Left cardiac atrium (tissue), 4 donors: ENCODE data around the gene PPP1CA. TPM values are rescaled to one million over a fixed set of nuclear protein-coding genes. Genes with fewer than 3 reads are reported as not detected.

ENCODE experiments used
- ATAC-seq, 2 donors: fragments of 200-7000 bp; cut with Tn5 transposase; one replicate each; pipeline ENCODE4 v1.9.1; 2020; ENCODE audit warnings: mild to moderate bottlenecking in 2 of 2, moderate library complexity in 2 of 2
- DNase-seq: peaks from one replicate; pipeline ENCODE4 v3.0.0-alpha.2; 2020
- intact Hi-C, 2 donors: fragments of 100-400 bp; cut with DNase I; formaldehyde crosslinking; loops; one replicate each; pipeline versions ENCODE4 v1.14.1 to v1.15.1; 2022 to 2023
- total RNA-seq, 2 donors: library from RNA; stranded (reverse); fragmentation: NEBNext Ultra II Directional; extraction: Animal tissue kit (Norgen Biotek cat#: 25700); gene quantifications; one replicate each; pipeline ENCODE4 v1.2.1, GENCODE V29; 2021
- donor health status: DM: no; HTN: yes; CAD: no.
- donor health status: DM: no; HTN: yes; CAD: no; lungs with severe emphysema.
- donor health status: DM: yes; HTN: yes; CAD: no.
- donor health status: Dilated cardiomyopathy.

The PPP1CA gene
- total RNA-seq, 2 donors from 2014 or later = 86.7 to 94.1 TPM

DNA sequence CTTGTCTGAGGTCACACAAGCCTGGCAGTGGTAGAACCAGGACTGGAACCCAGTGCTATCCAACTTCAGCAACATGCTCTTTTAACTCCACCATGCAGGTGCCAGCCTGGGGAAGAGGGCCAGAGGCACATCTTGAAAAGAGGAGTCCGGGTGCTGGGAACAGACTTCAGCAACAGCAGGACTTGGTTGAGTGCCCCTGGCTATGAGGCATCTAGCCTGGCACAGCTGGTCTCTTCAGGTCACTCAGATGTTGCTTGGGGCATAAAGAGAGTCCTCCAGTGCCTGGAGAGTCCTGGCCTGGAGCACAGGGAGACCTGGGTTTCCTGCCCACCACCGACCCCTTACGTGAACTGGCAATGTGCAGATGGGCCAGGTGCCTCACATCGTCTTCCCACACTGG, 23.1 kb downstream of the PPP1CA start:
- ATAC-seq (no peak), DNase-seq (no peak)
- intact Hi-C loops = no loop called here

DNA sequence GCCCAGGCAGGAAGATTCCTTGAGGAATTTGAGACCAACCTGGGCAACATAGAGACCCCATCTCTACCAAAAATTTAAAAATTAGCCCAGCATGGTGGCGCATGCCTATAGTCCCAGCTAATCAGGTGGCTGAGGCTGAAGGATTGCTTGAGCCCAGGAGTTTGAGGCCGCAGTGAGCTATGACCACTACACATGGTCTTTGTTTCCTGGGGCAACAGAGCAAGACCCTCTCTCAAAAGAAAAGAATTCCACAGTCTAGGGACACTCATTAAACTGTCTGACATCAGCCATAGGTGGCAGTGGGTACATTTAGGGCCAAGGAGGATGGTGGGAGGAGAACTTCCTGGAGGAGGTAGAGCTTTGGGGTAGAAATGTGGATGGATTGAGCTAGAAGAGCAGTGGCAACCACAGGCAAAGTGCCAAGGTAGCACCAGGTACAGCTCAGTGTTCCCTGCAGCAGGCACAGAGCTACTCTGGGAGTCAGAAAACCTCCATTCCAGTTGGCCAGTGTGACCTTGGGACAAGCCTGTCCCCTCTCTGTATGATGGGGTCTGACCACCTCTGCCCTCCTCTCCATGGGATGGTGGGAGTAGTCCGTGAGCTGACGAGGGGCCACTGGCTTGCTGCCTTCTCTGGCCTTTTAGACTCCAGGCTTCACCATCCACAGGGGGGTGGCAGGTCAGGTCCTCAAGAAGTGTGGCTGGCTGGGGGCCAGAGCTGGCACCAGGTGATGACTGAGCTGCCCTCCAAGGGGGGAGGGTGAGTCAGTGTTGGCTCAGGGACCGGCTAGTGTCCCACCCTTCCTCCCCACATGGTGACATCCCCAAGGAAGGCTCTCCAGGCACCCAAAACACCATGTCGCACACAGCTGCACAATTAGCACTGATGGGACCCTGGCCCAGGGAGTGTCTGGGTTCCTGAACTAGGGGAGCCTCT, 24.5 kb downstream of the PPP1CA start:
- no peak for ATAC-seq
- intact Hi-C loops = no loop called here
- DNase-seq = no peak

DNA sequence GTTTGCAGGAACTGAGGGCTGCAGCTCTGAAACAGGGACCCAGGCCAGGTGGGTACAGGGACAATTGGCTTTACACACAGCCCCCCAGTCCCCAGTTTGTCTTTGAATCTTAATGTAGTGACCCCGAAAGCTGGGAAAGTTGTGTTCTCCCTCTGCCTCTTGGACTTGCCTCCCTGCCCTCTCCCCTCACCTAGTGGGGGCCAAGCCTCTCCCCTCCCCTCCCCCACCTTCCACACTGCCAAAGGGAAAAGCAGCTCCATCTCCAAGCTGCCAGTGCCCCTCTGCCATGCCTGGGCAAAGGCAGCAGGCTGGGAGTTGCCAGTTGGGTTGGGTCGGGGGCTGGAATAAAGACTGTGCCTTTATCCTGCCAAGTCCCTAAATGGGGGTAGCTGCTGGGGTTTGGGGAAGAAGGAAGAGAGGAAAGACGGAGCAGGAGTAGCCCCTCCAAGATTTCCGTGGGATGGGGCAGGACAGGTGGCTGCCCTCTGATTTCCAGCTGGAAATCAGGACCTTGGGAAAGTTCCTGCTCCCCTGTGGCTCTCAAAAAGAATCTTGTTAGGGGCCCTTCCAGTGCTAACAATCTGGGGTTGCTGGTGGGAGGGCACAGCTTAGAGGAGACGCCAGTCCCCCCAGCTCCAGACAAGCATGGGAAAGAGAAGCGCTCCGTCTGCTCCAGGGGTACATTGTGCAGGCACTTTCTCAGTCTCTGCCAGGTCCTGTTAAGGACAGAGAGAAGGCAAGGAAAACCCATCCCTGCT, 25.4 kb downstream of the PPP1CA start:
- intact Hi-C loops = no loop called here
- DNase-seq (no peak), ATAC-seq (no peak)

DNA sequence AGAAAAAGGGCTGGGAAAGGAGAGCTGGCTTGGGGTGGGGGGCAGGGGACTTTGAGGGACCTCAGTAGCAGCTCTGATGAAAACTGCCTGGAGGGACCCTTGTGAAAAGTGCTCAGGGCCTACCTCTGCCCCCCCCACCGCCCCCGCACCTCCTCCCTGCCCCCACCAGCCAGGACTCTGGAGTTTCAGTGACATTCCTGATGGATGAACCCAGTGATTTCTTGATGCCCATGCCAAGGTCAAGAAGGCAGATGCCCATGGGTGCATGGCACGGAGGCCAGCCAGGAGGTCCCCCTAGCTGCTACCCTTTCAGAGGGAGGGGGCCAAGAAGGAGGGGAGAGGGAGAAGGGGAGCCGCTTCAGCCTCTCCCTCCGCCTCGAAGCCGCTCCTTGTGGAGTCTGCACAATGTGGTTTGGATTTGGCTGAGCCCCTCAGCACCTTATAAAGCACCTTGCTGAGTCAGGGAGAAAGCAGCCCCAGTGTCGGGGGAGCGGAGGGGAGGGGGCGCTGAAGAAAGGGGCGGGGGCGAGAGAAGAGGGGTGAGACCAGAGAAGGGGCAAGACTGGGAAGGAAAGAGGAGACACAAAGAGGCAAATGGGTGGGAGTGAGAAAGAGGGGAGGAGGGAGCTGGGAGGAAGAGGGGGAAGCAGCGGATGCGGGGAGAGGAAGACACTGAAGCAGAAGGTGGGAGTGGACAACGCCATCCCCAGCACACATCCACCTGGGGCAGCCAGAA, 26.2 kb downstream of the PPP1CA start:
- intact Hi-C loops = no loop called here
- DNase-seq = no peak
- ATAC-seq = no peak

DNA sequence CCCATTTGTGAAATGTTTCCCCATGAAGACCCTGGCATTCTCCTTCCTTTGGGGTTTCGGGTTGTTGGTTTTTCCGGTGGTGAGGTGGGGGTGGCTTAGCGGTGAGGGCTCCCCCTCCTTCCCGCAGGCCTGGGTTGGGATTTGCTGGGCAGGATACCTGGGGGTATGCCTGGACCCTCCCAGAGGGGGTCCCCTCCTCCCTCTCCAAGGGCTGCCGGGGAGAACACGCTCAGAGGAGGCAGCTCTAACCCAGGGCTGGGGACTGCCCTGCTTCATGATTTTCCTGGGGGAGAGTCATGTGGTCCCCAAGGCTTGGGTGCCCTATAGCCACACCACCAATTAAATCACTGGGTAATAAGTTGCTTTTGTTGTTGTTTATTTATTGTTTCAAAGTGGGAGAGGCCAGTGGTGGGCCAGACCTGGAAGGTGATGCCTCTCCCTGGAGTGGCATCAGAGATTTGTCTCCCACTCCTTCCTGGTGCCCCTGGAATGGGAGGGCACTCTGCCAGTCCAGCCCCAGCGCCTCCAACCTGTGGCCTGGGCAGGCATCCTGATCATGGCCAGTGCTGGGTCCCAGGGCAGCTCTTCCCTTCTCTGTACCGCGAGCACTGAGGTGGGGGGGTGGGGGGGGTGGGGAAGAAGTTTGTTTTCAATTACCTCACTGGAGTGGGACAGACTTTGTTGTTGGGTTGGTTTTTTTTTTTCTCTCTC, 26.9 kb downstream of the PPP1CA start:
- intact Hi-C loops = no loop called here
- ATAC-seq (no peak), DNase-seq (no peak)

DNA sequence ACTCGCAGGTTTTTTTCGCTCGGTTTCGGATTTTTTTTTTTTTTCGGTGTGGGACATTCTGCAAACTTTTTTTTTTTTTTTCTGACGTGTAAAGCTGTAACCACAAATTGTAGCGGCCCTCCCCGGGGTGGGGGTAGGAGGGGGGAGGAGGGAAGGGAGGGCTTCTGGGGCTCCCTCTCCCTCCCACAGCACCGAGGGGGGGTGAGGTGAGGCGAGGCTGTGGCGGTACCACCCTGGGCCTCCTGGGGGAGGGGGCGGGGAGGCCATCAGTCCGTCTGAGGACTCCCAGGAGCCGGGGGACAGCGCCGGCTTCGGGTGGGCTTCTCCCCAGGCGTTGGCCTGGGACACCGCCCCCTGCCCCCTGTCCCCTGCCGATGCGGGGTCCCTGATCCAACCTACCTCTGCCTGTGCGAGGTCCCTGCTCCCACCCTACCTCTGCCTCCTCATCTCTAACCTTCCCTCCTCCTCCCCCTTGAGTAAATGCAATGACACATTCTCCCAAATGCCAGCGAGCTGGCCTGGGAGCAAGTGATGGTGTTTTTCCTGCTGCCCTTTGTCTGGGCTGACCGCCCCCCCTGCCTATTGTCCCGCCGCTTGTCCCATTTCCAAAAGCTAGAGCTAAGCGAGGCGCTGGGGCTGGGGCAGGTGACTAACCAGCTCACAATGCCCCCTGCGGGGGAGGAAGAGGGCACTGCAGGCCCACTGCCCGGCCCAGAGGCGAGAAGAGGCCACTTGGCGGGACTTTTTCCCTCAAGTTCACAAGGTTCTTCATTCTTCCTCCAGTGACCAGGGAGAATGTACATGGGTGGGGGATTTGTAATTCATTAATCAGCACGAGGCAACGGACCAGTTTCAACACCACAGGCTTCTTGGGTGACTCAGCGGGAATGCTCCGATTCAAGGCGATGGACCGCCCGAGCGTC, 27.7 kb downstream of the PPP1CA start:
- DNase-seq (peak; percentile 87), ATAC-seq (peak; percentile 58 to 67)
- intact Hi-C loops = no loop called here

DNA sequence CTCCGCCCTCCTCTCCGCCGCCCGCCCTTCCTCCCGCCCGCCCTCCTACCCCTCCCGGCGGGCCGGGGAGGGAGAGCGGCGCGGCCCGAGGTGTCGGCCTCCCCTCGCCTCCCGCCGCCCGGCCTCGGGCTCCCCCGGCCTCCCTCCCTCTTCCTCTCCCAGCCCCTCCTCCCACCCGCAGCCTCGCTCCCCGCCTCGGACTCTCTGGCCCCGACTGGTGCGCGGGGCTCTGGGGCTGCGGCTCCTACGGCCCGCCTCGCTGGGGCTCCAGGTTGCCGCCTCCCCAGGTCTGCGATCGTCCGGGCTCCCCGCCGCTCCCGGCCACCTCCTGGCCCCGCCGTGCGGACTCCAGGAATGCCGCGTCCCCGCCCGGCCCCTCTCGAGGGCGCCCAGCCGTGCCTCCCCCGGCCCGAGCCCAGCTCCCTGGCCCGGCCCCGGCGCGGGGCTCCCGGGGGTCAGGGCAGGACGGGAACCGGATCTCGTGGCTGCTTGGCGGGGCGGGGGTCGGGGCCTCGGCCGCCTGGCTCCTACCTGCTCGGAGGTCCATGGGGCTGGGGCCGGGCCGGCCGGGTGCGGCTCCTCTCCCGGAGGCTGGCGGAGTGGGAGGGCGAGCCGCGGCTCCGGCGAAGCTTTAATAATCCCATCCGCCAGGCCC, 28.5 kb downstream of the PPP1CA start, which contains the start of gene CLCF1:
Gene CLCF1, minus strand, starts transcription at position 606 of the 655 bp plus-strand sequence. Its CDS starts 59 bp downstream, at position 547.
- intact Hi-C loops = no loop called here
- DNase-seq = peak; percentile 80
- peak; percentile 58 to 71 for ATAC-seq

DNA sequence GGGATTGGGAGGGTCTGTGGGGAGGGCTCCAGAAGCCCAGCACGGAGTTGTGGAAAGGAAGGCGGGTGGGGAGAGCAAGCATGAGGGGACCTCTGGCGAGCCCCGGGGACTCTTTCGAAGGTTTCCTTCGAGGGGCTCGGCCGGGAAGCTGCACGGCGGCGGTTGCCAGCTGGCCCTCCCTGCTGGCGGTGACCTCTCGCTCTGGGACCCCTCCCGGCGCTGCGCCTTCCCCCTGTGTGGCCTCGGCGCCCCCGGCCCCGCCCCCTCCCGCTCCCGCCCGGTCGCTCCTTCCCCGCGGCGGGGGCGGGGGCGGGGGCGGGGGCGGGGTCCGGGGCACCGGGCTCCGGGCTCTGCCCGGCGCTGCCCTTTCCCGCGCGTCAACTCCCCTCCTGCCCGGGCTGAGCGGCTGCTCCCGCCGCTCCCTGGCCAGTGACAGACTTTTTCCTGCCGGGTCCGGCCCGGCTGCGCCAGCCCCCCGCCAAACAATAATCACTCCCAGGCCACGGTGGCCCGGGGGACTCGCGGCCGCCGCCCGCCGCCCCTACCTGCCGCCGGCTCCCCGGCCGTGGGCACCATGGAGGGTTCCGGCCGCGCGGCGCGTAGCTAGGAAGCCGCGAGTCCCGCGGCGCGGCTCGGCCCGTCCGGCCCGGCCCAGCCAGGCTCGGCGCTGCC, 29.2 kb downstream of the PPP1CA start:
- DNase-seq (peak; percentile 56), ATAC-seq (peak; percentile 2 to 31)
- intact Hi-C loops = no loop called here

DNA sequence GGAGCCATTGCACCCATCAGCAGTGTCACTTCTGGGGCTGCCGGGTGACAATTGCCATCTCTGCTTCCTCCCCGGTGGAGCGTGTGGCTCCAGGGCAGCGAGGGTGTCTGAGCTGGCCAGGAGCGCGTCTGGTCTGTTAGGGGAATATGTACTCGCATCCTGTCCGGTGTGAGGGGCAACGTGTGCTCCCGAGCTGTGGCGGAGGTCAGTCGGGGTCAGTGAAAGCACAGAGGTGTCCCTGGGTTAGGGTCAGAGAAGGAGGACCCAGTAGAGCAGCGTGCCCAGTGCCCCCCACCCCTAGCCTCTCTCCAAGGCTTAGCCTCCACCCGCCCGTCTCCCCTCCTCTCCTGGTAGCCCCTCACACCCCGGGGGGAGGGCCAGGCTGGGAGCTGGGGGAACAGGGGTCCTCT, 29.7 kb downstream of the PPP1CA start:
- no peak for ATAC-seq
- intact Hi-C loops = no loop called here
- DNase-seq = no peak

DNA sequence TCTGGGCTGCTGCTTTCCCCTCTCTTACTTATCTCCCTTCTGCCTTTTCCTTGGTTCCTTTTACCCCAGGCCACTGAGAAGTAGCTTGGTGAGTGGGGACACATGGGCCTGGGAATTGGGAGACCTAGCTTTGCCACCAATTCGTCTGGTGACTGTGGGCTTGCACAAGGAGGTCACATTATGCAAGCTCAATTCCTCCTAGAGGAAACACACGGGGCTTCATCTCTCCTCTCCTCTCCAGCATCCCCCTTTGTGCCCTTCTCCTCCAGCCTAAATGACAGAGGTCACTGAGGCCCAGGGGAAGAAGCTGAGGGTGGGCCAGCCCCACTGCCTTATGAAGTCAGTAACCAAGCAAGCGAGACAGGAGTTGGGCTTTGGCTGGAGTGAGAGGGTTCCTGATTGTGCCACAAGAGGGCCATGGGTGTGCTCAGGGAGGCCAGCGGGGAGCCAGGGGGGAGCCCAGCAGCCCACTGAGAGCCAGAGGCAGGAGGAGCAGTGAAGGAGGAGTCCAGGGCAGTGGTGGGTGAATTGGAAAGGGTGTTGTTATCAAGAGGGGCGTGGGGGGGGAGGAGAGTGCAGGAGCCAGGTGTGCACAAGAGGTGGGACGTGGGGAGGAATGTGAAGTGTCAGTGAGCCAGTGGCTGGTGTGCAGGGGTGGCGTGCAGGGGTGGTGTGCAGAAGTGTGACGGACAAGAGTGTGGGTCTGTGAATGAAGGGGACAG, 30.3 kb downstream of the PPP1CA start:
- DNase-seq = no peak
- intact Hi-C loops = no loop called here
- peak in 1 of 2 donors; percentile 6 for ATAC-seq

DNA sequence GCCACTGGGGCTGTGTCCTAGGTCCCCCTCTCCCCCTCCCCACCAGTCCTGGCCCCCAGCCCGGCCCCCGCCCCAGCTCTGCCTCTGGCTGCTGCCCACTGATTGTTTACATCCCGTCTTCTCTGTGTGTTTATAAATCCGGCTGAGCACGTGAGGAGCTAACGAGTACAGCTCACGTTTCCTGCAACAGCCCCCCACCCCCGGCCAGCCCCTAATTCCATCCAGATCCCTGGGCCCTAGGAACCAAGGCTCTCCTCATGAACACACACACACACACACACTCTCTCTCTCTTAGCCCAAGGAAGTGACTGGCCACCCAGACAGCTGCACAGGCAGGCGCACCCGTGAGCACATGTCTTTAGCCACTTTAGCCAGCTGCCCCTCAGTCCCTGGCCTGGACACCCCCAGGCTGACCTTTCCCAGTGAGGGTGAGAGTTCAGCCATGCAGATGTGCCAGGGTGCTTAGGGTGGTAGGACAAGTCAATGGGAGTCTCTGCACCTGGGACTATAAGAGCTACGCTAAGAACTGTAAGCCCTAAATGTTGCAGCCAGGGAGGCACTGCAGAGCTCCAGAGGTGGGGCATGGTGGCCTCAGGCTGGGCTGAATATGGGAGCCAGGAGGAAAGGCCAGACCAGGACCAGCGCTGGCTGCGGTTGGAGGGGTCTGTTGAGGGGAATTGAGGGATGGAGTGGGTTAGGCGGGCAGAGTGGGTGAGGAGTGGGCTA, 31.1 kb downstream of the PPP1CA start:
- intact Hi-C loops = no loop called here
- ATAC-seq (no peak), DNase-seq (no peak)

DNA sequence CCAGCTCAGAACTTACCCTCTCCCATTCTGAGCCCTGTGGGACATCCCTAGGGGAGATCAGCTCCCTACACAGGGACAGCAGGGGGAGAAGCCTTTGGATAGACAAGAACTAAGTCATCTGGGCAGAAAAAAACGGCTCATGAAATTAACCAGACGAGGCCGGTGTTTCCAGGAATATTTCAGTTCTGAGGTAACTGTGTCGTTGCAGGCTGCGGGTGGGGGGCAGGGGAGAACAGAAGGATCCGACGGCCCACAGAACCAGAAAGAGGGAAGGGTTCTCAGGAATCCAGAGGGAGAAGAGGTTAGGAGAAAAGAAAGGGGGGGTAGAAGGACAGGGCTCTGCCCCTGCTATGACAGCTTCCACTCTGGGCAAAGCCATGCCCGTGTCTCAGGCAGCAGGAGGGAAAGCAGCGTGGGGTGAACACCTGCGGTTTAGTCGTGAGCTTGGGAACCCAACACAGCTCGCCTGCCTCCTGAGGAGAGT, 31.8 kb downstream of the PPP1CA start:
- intact Hi-C loops = no loop called here
- no peak for ATAC-seq
- DNase-seq = no peak

DNA sequence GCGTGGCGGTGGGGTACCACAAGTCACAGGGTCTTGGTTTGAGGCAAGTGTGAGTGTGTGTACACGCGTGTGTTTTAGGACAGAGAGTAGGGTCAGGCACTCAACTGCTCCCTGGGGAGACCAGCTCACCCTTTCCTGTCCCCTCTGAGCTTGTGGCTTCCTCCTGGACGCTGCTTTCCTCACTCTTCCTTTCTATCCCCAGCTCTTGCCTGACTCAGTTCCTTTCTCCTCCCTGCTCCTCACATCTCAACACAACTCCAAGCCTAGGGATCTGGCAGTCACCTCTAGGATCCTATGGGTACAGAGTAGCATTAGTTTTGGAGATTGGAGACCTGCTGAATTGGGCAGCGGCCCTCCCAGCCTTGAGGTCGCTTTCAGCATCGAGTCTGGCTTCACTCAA, 32.4 kb downstream of the PPP1CA start:
- DNase-seq (no peak), ATAC-seq (no peak)
- intact Hi-C loops = no loop called here

DNA sequence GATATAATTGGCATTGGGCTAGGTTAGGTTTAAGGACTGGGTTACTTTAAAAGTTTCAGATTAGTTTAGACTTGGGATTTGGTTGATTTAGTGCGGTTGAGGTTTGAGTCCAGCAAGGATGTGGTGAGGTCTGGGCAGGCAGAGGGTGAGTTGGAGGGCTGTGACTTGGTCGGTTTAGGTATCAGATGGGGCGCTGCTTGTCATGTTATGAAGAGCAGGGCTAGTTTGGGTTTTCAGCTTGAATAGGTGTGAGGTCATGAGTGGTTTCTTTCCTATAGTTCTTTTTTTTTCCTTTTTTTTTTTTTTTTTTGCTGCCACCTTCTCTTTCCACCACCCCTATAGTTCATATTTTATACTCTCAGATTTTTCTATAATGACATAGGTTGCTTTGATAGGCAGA, 33.0 kb downstream of the PPP1CA start:
- intact Hi-C loops = no loop called here
- DNase-seq (no peak), ATAC-seq (no peak)

DNA sequence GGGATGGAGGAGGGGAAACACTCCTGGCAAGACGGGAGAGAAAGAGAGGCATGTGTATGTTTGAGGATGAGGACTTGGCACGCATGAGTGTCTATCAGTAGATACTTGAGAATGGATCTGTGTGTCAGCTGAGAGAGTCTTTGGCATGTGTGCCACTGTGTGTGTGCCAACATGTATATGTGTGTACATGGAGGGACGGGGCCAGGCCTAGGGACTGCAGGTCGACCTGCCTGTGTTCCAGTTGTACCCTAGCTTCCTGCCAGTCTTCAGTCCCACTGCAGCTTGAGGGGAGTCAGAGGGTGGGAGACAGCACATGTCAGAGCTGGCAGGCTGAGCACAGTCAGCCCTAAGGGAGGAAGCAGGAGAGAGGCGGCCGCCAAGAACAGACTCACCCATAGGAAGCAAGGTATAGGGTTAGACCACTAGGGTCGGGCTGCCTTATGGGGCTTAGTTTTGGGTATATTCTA, 33.9 kb downstream of the PPP1CA start:
- ATAC-seq = peak in 1 of 2 donors; percentile 6
- intact Hi-C loops = no loop called here
- DNase-seq = no peak
